ENCODE data around the gene KLF11.
"Not testable (repeated sequence)": the region's sequence is repeated elsewhere in the genome, so short reads cannot be mapped to it uniquely, and the experiment has no call there.

The KLF11 gene

DNA sequence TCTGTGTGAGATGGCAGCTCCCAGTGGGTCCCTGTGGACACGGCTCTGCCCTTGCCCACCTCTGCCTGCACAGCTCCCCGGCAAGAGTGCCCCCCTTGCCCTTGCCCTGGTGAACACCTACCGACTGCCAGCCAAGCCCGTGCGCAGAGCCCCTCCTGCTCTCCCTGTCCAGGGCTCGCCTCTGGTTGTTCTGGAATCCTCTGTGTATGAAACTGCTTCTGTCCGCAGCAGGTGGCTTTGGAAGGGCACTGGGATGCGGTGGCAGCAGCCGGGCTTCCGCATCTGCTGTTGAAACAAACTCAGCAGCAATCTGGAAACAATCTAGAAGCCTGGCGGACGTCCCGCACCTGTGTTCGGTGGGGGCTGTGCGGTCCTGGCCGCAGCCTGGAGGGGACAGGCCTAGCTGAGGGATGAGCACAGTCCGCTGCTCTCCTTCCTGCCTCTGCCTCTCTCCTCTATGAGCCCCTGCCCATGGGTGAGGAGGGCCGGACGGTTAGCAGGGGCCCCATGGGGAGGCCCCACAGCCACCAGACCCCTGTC is 34.0 kb upstream of the KLF11 start:
- no peak for DNase-seq (ENCODE audit: low read depth)

DNA sequence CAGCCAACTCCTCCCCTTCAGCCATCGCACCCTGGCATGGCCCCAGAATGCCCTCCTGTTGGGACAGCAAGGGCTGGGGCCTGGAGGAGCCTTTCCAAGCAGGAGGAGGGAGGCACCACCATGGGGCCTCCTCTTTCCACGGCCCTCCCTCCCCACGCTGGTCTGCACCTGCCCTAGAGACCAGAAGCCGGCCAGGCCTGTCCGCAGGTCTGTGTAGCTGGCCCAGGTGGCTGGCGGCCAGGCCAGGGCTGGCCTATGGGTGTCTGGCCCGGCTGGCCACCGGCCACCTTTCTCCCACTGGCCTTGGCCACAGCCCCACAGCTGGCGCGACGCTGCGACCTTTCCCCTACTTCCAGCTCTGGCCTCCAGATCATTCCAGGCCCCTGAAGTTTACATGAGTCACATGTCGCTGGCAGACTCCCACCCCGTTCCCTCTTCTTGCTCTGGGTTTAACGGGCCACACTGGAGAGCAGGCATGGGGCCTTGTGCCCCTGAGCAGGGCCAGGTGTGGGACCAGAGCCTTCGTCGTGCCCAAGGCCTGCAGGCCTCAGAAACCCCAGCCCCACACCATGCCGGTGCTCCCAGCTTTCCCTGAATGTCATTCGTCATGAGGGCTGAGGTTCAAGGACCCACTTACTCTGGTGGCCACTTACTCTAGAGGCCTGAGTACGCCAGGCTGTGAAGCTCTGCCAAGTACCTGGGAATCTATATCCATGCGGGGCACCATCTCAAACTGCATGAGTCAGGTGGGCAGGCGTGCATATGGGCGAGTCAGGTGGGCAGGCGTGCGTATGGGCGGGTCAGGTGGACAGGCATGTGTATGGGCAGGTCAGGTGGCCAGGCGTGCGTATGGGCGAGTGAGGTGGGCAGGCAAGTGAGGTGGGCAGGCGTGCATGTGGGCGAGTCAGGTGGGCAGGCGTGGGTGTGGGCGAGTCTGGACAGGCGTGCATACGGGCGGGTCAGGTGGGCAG is 33.3 kb upstream of the KLF11 start:
- no peak for DNase-seq (ENCODE audit: low read depth)

GRCh38 chr2:10010861-10011605 is 32.3 kb upstream of the KLF11 start:
- not testable (repeated sequence) for DNase-seq (ENCODE audit: low read depth)

DNA sequence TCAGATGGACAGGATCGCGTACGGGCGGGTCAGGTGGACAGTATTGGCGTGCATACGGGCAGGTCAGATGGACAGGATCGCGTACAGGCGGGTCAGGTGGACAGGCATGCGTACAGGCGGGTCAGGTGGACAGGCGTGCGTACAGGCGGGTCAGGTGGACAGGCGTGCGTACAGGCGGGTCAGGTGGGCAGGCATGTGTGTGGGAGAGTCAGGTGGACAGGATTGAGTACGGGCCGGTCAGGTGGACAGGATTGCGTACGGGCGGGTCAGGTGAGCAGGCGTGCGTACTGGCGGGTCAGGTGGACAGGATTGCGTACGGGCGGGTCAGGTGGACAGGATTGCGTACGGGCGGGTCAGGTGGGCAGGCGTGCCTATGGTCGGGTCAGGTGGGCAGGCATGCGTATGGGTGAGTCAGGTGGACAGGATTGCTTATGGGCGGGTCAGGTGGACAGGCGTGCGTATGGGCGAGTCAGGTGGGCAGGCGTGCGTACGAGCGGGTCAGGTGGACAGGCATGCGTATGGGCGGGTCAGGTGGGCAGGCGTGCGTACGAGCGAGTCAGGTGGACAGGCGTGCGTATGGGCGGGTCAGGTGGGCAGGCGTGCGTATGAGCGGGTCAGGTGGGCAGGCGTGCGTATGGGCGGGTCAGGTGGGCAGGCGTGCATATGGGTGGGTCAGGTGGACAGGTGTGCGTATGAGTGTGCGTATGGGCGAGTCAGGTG is 31.6 kb upstream of the KLF11 start:
- DNase-seq (ENCODE audit: low read depth), result not testable (repeated sequence)

- not testable (repeated sequence) for DNase-seq (ENCODE audit: low read depth)
Observed at GRCh38 chr2:10012366-10012962, 30.9 kb upstream of the KLF11 start.

GRCh38 chr2:10012963-10013461 is 30.3 kb upstream of the KLF11 start:
- DNase-seq (ENCODE audit: low read depth), result no peak

DNA sequence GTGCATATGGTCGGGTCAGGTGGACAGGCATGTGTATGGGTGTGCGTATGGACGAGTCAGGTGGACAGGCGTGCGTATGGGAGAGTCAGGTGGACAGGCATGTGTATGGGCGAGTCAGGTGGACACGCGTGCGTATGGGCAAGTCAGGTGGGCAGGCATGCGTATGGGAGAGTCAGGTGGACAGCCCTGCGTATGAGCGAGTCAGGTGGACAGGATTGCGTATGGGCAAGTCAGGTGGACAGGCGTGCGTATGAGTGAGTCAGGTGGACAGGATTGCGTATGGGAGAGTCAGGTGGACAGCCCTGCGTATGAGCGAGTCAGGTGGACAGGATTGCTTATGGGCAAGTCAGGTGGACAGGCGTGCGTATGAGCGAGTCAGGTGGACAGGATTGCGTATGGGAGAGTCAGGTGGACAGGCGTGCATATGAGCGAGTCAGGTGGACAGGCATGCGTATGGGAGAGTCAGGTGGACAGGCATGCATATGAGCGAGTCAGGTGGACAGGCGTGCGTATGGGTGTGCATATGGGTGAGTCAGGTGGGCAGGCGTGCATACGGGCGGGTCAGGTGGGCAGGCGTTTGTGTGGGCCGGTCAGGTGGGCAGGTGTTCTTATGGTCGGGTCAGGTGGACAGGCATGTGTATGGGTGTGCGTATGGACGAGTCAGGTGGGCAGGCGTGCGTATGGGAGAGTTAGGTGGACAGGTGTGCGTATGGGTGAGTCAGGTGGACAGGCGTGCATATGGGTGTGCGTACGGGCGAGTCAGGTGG is 29.5 kb upstream of the KLF11 start:
- DNase-seq (ENCODE audit: low read depth), result not testable (repeated sequence)

GRCh38 chr2:10014418-10015190 is 28.7 kb upstream of the KLF11 start:
- no peak for DNase-seq (ENCODE audit: low read depth)

DNA sequence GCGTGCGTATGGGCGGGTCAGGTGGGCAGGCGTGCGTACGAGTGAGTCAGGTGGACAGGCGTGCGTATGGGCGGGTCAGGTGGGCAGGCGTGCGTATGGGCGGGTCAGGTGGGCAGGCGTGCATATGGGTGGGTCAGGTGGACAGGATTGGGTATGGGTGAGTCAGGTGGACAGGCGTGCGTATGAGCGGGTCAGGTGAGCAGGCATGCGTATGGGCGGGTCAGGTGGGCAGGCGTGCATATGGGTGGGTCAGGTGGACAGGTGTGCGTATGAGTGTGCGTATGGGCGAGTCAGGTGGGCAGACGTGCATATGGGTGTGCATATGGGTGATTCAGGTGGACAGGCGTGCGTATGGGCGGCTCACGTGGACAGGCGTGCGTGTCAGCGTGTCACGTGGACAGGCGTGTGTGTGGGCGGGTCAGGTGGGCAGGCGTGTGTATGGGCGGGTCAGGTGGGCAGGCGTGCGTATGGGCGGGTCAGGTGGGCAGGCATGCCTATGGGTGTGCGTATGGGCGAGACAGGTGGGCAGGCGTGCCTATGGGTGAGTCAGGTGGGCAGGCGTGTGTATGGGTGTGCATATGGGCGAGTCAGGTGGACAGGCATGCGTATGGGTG is 27.9 kb upstream of the KLF11 start:
- not testable (repeated sequence) for DNase-seq (ENCODE audit: low read depth)

DNA sequence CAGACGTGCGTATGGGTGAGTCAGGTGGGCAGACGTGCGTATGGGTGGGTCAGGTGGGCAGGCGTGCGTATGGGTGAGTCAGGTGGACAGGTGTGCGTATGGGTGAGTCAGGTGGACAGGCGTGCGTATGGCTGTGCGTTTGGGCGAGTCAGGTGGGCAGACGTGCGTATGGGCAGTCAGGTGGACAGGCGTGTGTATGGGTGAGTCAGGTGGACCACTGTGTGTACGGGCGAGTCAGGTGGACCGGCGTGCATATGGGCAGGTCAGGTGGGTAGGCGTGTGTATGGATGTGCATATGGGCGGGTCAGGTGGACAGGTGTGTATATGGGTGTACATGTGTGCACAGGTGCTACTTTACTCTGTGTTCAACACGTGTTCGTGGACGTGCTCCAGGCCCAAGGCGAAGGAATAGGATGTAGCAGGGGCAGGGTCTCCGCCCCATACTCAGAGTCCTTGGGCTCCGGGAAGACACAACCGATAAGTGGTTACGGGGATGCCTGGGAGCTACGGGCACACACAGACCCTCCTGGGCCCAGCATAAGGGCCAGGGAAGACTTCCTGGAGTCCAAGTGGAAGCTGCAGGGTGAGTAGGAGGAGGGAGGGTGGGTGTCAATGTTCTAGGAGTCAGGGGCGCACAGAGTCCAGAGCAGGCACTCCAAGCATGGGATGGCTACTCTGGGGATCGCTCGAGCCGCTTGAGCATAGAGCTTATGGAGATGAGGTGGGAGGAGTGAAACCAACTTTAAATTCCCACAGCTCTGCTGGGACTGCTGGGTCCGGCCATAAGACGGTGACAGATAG is 27.1 kb upstream of the KLF11 start:
- no peak for DNase-seq (ENCODE audit: low read depth)

GRCh38 chr2:10016802-10017258 is 26.5 kb upstream of the KLF11 start:
- DNase-seq (ENCODE audit: low read depth), result no peak

GRCh38 chr2:10017313-10017941 is 25.9 kb upstream of the KLF11 start:
- DNase-seq (ENCODE audit: low read depth), result no peak

- DNase-seq (ENCODE audit: low read depth), result no peak
Observed at GRCh38 chr2:10019174-10019573, 24.2 kb upstream of the KLF11 start.

- DNase-seq (ENCODE audit: low read depth), result no peak
Observed at GRCh38 chr2:10019602-10020400, 23.5 kb upstream of the KLF11 start.

DNA sequence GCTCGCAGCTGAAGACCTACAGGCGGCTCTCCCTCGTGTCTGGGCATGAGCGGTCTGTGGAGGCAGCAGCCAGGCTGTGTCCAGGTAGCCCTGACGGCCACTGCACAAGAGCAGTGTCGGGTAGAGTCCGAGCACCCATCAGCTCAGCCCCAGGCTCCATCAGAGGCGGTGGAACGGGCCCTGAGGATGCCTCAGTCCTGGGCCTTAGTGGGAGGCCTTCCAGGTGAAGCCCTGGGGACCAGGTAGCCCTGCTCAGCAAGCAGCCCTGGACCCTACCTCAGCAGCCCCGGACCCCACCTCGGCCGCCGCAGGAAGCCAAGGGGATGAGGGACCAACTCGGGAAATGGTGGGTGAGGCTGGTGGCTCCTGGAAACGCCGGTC is 21.3 kb upstream of the KLF11 start:
- DNase-seq (ENCODE audit: low read depth), result no peak

GRCh38 chr2:10022445-10022844 is 20.9 kb upstream of the KLF11 start:
- no peak for DNase-seq (ENCODE audit: low read depth)

DNA sequence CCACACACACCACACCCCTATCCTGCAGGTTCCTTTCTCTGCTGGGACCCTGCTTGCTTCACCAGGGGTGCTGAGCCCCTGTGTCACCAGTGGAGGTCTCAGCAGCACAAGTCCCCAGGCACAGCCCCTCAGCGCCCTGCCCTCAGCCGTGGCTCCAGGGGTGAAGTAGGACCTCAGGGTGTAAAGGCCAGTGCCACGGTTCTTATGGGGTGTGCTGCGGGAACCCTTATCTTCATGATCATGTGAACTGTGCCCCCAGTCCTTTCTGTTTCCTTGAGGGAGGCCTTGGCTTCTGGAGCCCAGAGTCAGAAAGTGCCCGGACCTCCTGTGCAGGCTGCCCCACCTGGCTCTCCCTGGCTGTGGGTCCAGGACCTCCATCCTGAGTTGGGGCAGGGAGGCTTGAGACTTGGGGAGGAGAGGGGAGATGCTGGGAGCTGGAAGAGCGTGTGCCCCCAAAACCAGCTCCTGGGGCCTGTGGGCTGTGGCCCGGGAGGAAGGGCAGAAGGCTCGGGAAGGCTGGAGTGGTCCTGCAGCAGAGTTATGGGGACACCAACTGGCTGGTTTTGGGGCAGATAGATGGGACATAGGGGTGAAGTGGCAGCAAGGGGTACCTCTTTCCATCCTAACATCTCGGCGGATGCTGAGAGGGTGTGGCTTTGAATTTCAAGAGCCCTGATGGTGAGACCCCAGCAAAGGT is 20.2 kb upstream of the KLF11 start:
- DNase-seq (ENCODE audit: low read depth), result no peak
